ENCODE data around the gene ADH1A.

GRCh38 chr4:99275050-99275449, 15.7 kb downstream of the ADH1A start:
- TF ChIP-seq, protein P1, sequence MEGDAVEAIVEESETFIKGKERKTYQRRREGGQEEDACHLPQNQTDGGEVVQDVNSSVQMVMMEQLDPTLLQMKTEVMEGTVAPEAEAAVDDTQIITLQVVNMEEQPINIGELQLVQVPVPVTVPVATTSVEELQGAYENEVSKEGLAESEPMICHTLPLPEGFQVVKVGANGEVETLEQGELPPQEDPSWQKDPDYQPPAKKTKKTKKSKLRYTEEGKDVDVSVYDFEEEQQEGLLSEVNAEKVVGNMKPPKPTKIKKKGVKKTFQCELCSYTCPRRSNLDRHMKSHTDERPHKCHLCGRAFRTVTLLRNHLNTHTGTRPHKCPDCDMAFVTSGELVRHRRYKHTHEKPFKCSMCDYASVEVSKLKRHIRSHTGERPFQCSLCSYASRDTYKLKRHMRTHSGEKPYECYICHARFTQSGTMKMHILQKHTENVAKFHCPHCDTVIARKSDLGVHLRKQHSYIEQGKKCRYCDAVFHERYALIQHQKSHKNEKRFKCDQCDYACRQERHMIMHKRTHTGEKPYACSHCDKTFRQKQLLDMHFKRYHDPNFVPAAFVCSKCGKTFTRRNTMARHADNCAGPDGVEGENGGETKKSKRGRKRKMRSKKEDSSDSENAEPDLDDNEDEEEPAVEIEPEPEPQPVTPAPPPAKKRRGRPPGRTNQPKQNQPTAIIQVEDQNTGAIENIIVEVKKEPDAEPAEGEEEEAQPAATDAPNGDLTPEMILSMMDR (IDR thresholded peaks at IDR 0.05; ENCODE audit: poor library complexity) = no peak
- TF ChIP-seq EZH2 (IDR thresholded peaks at IDR 0.05; ENCODE audit: borderline replicate concordance) = no peak

All from hepatocyte (in vitro differentiated cells).